ENCODE results near the gene KCNK10.
A peak's percentile ranks its signal among the peaks of the same experiment; 100 is the strongest.

Gene KCNK10

DNA sequence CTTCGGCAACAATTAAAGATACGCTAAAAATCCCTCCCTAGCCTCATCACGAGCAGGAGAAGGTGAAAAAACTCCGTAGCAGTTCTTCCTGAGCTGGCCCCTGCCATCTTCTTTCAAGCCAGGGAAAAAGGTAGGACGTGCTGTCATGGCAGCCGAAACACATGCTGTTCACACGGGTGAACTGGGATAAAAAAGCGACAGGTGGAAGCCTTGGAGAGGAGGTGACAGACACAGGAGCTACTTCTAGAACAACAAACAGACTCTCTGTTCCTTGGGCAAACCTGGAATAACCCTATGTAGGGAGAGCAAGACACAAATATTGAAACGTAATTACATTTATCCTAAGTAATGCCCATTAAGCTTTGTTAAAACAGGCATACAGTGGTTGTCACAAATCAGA, 81.3 kb downstream of the KCNK10 start:
- Histone ChIP-seq H3K27ac (ENCODE audit: low read depth, low read length) (no peak overlapping the region), H4K20me1 (ENCODE audit: control insufficient read depth, insufficient read depth, low read depth, low read length) (no peaks in the 10 kb centered on the region), H3K4me3 (ENCODE audit: low read length) (no peak overlapping the region), H3K9me3 (ENCODE audit: control insufficient read depth, insufficient read depth, low read length) (no peaks in the 10 kb centered on the region), H3K79me2 (ENCODE audit: control insufficient read depth, low read length) (no peaks in the 10 kb centered on the region), H3K9me2 (replicated peaks; ENCODE audit: control insufficient read depth, low read length) (no peaks in the 10 kb centered on the region), H3K27me3 (ENCODE audit: control insufficient read depth, low read length) (no peaks in the 10 kb centered on the region), H3K4me1 (ENCODE audit: control insufficient read depth, low read length) (no peaks in the 10 kb centered on the region), H3K4me2 (ENCODE audit: low read length) (no peak overlapping the region), H3F3A (ENCODE audit: control insufficient read depth, insufficient read depth) (no peaks in the 10 kb centered on the region), H3K36me3 (ENCODE audit: control insufficient read depth, low read length) (no peaks in the 10 kb centered on the region)
- TF ChIP-seq EZH2phosphoT487 (IDR thresholded peaks at IDR 0.05; ENCODE audit: borderline replicate concordance, low read length) (no peak), CTCF (IDR thresholded peaks at IDR 0.05; ENCODE audit: low read depth, low read length, poor library complexity, severe bottlenecking) (no peak)

- no peaks in the 10 kb centered on the region for H4K20me1 ChIP-seq (ENCODE audit: control insufficient read depth, insufficient read depth, low read depth, low read length)
- TF ChIP-seq EZH2phosphoT487 (IDR thresholded peaks at IDR 0.05; ENCODE audit: borderline replicate concordance, low read length) (no peak), CTCF (IDR thresholded peaks at IDR 0.05; ENCODE audit: low read depth, low read length, poor library complexity, severe bottlenecking) (no peak)
- no peaks in the 10 kb centered on the region for H3K9me3 ChIP-seq (ENCODE audit: control insufficient read depth, insufficient read depth, low read length)
- H3F3A ChIP-seq (ENCODE audit: control insufficient read depth, insufficient read depth) = no peaks in the 10 kb centered on the region
- no peaks in the 10 kb centered on the region for H3K9me2 ChIP-seq (replicated peaks; ENCODE audit: control insufficient read depth, low read length)
- no peak overlapping the region for H3K27ac ChIP-seq (ENCODE audit: low read depth, low read length)
- H3K4me1 ChIP-seq (ENCODE audit: control insufficient read depth, low read length) = no peaks in the 10 kb centered on the region
- no peaks in the 10 kb centered on the region for H3K27me3 ChIP-seq (ENCODE audit: control insufficient read depth, low read length)
- H3K4me3 ChIP-seq (ENCODE audit: low read length) = no peak overlapping the region
- H3K79me2 ChIP-seq (ENCODE audit: control insufficient read depth, low read length) = no peaks in the 10 kb centered on the region
- H3K36me3 ChIP-seq (ENCODE audit: control insufficient read depth, low read length) = no peaks in the 10 kb centered on the region
- H3K4me2 ChIP-seq (ENCODE audit: low read length) = no peak overlapping the region
Observed at GRCh38 chr14:88234442-88234841, 88.6 kb downstream of the KCNK10 start.

GRCh38 chr14:88233915-88234314, 89.2 kb downstream of the KCNK10 start:
- Histone ChIP-seq H3K9me3 (ENCODE audit: control insufficient read depth, insufficient read depth, low read length) (no peaks in the 10 kb centered on the region), H3K4me2 (ENCODE audit: low read length) (no peak overlapping the region), H3K9me2 (replicated peaks; ENCODE audit: control insufficient read depth, low read length) (no peaks in the 10 kb centered on the region), H4K20me1 (ENCODE audit: control insufficient read depth, insufficient read depth, low read depth, low read length) (no peaks in the 10 kb centered on the region), H3K4me3 (ENCODE audit: low read length) (no peak overlapping the region), H3F3A (ENCODE audit: control insufficient read depth, insufficient read depth) (no peaks in the 10 kb centered on the region), H3K79me2 (ENCODE audit: control insufficient read depth, low read length) (no peaks in the 10 kb centered on the region), H3K27me3 (ENCODE audit: control insufficient read depth, low read length) (no peaks in the 10 kb centered on the region), H3K27ac (ENCODE audit: low read depth, low read length) (no peak overlapping the region), H3K4me1 (ENCODE audit: control insufficient read depth, low read length) (no peaks in the 10 kb centered on the region), H3K36me3 (ENCODE audit: control insufficient read depth, low read length) (no peaks in the 10 kb centered on the region)
- TF ChIP-seq CTCF (IDR thresholded peaks at IDR 0.05; ENCODE audit: low read depth, low read length, poor library complexity, severe bottlenecking) (peak; percentile 58), EZH2phosphoT487 (IDR thresholded peaks at IDR 0.05; ENCODE audit: borderline replicate concordance, low read length) (no peak)

- no peak for TF ChIP-seq EZH2phosphoT487 (IDR thresholded peaks at IDR 0.05; ENCODE audit: borderline replicate concordance, low read length)
- TF ChIP-seq CTCF (IDR thresholded peaks at IDR 0.05; ENCODE audit: low read depth, low read length, poor library complexity, severe bottlenecking) = no peak
- H3K4me3 ChIP-seq (ENCODE audit: low read length) = no peak overlapping the region
- no peaks in the 10 kb centered on the region for H3K9me3 ChIP-seq (ENCODE audit: control insufficient read depth, insufficient read depth, low read length)
- no peaks in the 10 kb centered on the region for H3K4me1 ChIP-seq (ENCODE audit: control insufficient read depth, low read length)
- H3F3A ChIP-seq (ENCODE audit: control insufficient read depth, insufficient read depth) = no peaks in the 10 kb centered on the region
- H4K20me1 ChIP-seq (ENCODE audit: control insufficient read depth, insufficient read depth, low read depth, low read length) = no peaks in the 10 kb centered on the region
- no peaks in the 10 kb centered on the region for H3K9me2 ChIP-seq (replicated peaks; ENCODE audit: control insufficient read depth, low read length)
- H3K36me3 ChIP-seq (ENCODE audit: control insufficient read depth, low read length) = no peaks in the 10 kb centered on the region
- no peak overlapping the region for H3K27ac ChIP-seq (ENCODE audit: low read depth, low read length)
- no peaks in the 10 kb centered on the region for H3K27me3 ChIP-seq (ENCODE audit: control insufficient read depth, low read length)
- no peaks in the 10 kb centered on the region for H3K79me2 ChIP-seq (ENCODE audit: control insufficient read depth, low read length)
- H3K4me2 ChIP-seq (ENCODE audit: low read length) = no peak overlapping the region
Observed at GRCh38 chr14:88232771-88233170, 90.3 kb downstream of the KCNK10 start.
